Body of pancreas (tissue), 4 donors: ENCODE data around the gene DEPDC1. TPM values are rescaled to one million over a fixed set of nuclear protein-coding genes. Genes with fewer than 3 reads are reported as not detected.
"Not testable (repeated sequence)": the region's sequence is repeated elsewhere in the genome, so short reads cannot be mapped to it uniquely, and the experiment has no call there.

Source experiments
- ATAC-seq: fragments of 150-250 bp; one replicate; pipeline ENCODE4 v1.9.1; 2016
- DNase-seq, 4 donors: peaks; one replicate each; pipeline ENCODE4 v3.0.0-alpha.2; 2019
- H3K27ac ChIP-seq, 4 donors: fragments of 200-600 bp; sonication (generic); 1 replicate in 3 of 4; 2 replicates in 1 of 4; pipeline versions ENCODE4 v1.5.1 to v1.6.1; 2016 to 2019; ENCODE audit warnings: mild to moderate bottlenecking in 1 of 4, mixed read lengths in 1 of 4, moderate library complexity in 1 of 4
- H3K27me3 ChIP-seq, 2 donors: fragments of 200-600 bp; sonication (generic); one replicate each; pipeline ENCODE4 v1.6.0; 2016; ENCODE audit warnings: mild to moderate bottlenecking in 1 of 2
- H3K36me3 ChIP-seq, 2 donors: fragments of 200-600 bp; sonication (generic); replicated peaks in 1 of 2; 2 replicates each; pipeline ENCODE4 v1.5.1; 2016; ENCODE audit warnings: low read depth in 2 of 2; ENCODE audit not compliant: insufficient read depth in 1 of 2
- H3K4me1 ChIP-seq: fragments of 200-600 bp; sonication (generic); one replicate; pipeline ENCODE4 v1.6.0; 2016
- H3K4me3 ChIP-seq, 2 donors: fragments of 200-600 bp; sonication (generic); 1 replicate in 1 of 2; 2 replicates in 1 of 2; pipeline ENCODE4 v1.5.1; 2016 to 2019
- H3K9me3 ChIP-seq, 3 donors: fragments of 200-600 bp; sonication (generic); 1 replicate in 2 of 3; 2 replicates in 1 of 3; pipeline ENCODE4 v1.5.1; 2016
- CTCF ChIP-seq, 7 experiments: fragments of 450-650 bp in 4 of 7; fragments of 200-600 bp in 3 of 7; sonication (generic) in 3 of 7; IDR thresholded peaks; one replicate each; pipeline ENCODE4 v1.5.1; 2016 to 2019; ENCODE audit warnings: antibody characterized with exemption in 7 of 7
- POLR2A ChIP-seq, 3 donors: fragments of 450-650 bp; IDR thresholded peaks; one replicate each; pipeline ENCODE4 v1.6.1; 2016; ENCODE audit warnings: antibody characterized with exemption in 3 of 3, mild to moderate bottlenecking in 2 of 3
- WGBS, 2 donors: methylation state at CpG; one replicate each; pipeline ENCODE4 v1.1.5; 2017; 5-methylcytosine and 5-hydroxymethylcytosine counted together
- intact Hi-C: fragments of 100-400 bp; cut with DNase I; formaldehyde crosslinking; loops from one replicate; pipeline ENCODE4 v1.15.1; 2023
- total RNA-seq, 2 donors: library from RNA; depleted of rRNA; stranded (reverse); fragments of >200 nt; gene quantifications; one replicate each; pipeline ENCODE4 v1.1.0, GENCODE V29; 2016

Gene DEPDC1
- total RNA-seq, 2 donors from 2014 or later: not detected

DNA sequence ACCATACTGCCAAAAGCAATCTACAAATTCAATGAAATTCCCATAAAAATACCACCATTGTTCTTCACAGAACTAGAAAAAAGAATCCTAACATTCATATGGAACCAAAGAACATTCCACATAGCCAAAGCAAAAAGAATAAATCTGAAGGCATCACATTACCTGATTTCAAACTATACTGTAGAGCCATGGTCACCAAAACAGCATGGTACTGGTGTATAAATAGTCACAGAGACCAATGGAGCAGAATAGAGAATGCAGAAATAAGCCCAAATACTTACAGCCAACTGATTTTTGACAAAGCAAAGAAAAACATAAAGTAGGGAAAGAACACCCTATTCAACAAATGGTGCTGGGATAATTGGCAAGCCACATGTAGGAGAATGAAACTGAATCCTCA is 6.2 kb upstream of the DEPDC1 start:
- Histone ChIP-seq H3K27ac (no peak overlapping the region), H3K4me3 (no peak overlapping the region), H3K27me3 (no peaks in the 10 kb centered on the region), H3K36me3 (no peaks in the 10 kb centered on the region), H3K9me3 (no peaks in the 10 kb centered on the region), H3K4me1 (no peaks in the 10 kb centered on the region)
- intact Hi-C loops: no loop called here
- ATAC-seq (no peak), DNase-seq (no peak)
- TF ChIP-seq CTCF (IDR thresholded peaks at IDR 0.05) (no peak), POLR2A (IDR thresholded peaks at IDR 0.05) (no peak)

- TF ChIP-seq POLR2A (IDR thresholded peaks at IDR 0.05) (no peak), CTCF (IDR thresholded peaks at IDR 0.05) (no peak)
- intact Hi-C loops: no loop called here
- H3K9me3 ChIP-seq: no peaks in the 10 kb centered on the region
- no peaks in the 10 kb centered on the region for H3K36me3 ChIP-seq
- no peaks in the 10 kb centered on the region for H3K27me3 ChIP-seq
- H3K4me1 ChIP-seq: peaks cover 18% of the 10 kb centered on the region
- 4 to 6% methylated on average over 3 of the region's 3 CpGs for WGBS, 2 donors
- ATAC-seq (no peak), DNase-seq (no peak)
- peak overlapping the region in 1 of 2 donors; percentile 50 for H3K4me3 ChIP-seq
- H3K27ac ChIP-seq: peak overlapping the region in 1 of 4 donors; percentile 28
Observed at GRCh38 chr1:68497358-68497698, 446 bp upstream of the DEPDC1 start.

DNA sequence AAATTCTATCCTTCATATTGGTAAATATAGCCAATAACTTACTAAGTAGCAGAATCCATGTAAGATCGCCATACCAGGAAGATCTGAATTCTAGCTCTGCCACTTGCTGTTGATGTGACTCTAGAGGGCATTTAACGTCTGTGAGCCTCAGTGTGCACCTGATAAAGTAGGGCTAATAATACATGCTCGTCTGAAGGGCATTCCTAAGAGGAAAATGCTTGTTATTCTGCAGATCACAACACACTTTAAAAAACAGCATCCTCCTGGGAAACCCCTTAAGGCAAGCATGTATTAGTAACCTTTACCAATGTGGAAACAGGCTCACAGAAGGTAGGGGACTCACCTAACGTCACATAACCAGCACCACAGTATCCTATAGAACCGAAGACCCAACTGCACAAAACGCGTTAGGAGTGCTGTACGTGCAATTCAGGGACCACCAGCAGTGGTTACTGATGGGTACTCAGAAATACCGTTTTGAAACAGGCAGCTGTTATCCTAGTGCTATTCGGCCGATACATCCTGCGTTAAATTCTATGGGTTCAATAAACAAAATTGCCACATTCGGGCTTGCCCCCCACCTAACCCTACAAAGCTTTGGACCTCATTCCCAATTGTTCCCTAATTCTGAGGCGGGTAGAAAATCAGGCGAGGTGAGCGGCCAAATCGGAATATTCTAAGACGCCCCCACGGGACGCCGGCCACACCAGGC is 758 bp downstream of the DEPDC1 start:
- H3K9me3 ChIP-seq: no peaks in the 10 kb centered on the region
- DNase-seq: no peak
- intact Hi-C loops: no loop called here
- H3K4me1 ChIP-seq: peaks cover 18% of the 10 kb centered on the region
- ATAC-seq: no peak
- no peaks in the 10 kb centered on the region for H3K36me3 ChIP-seq
- TF ChIP-seq POLR2A (IDR thresholded peaks at IDR 0.05): no peak
- 11 to 13% methylated on average over 21 of the region's 21 CpGs for WGBS, 2 donors
- peak overlapping the region in 1 of 2 donors; percentile 50 for H3K4me3 ChIP-seq
- no peaks in the 10 kb centered on the region for H3K27me3 ChIP-seq
- no peak overlapping the region for H3K27ac ChIP-seq

DNA sequence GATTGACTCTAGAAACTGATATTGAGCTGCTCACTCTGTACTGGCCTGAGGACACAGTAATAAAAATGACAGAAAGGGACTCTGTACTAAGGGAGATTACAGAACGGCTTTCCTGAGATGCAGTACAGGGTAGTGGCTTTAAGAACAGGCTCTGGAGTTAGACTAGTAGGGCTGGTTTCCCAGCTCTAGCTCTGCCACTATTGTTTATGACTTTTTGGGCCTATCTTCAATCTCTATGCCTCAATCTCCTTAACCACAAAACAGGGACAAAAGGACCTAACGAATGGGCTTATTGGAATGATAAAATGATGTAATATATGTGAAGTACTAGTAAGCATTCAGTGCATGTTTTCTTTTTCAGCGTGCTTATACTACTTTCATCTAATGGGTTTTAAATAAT is 1.4 kb downstream of the DEPDC1 start:
- Histone ChIP-seq H3K9me3 (no peaks in the 10 kb centered on the region), H3K4me3 (no peak overlapping the region), H3K27me3 (no peaks in the 10 kb centered on the region), H3K27ac (no peak overlapping the region), H3K4me1 (peaks cover 18% of the 10 kb centered on the region), H3K36me3 (no peaks in the 10 kb centered on the region)
- DNase-seq (no peak), ATAC-seq (no peak)
- TF ChIP-seq POLR2A (IDR thresholded peaks at IDR 0.05) (no peak), CTCF (IDR thresholded peaks at IDR 0.05) (no peak)
- intact Hi-C loops: no loop called here
- WGBS, 2 donors: 77 to 90% methylated on average over 3 of the region's 3 CpGs

GRCh38 chr1:68493193-68493592 is 3.7 kb downstream of the DEPDC1 start:
- WGBS, 2 donors: 87 to 91% methylated on average over 2 of the region's 2 CpGs

GRCh38 chr1:68492255-68492654 is 4.6 kb downstream of the DEPDC1 start:
- H3K27ac ChIP-seq, ATAC-seq, H3K36me3 ChIP-seq, H3K4me3 ChIP-seq, DNase-seq, H3K9me3 ChIP-seq, H3K27me3 ChIP-seq, intact Hi-C loops: not testable (repeated sequence)
- peaks cover 11% of the 10 kb centered on the region for H3K4me1 ChIP-seq
- WGBS, 2 donors: 94 to 99% methylated on average over 6 of the region's 6 CpGs

More at GRCh38 chr1:68493193-68493592, 3.7 kb downstream of the DEPDC1 start:
- ATAC-seq: no peak
- no peaks in the 10 kb centered on the region for H3K27me3 ChIP-seq
- H3K36me3 ChIP-seq: no peaks in the 10 kb centered on the region
- peaks cover 18% of the 10 kb centered on the region for H3K4me1 ChIP-seq
- TF ChIP-seq POLR2A (IDR thresholded peaks at IDR 0.05): no peak
- TF ChIP-seq CTCF (IDR thresholded peaks at IDR 0.05): no peak
- intact Hi-C loops: no loop called here
- no peak overlapping the region for H3K4me3 ChIP-seq
- H3K27ac ChIP-seq: no peak overlapping the region
- H3K9me3 ChIP-seq: no peaks in the 10 kb centered on the region
- no peak for DNase-seq
